Adrenal gland (tissue), 12 donors: ENCODE data around the gene TMBIM6. TPM values are rescaled to one million over a fixed set of nuclear protein-coding genes. Genes with fewer than 3 reads are reported as not detected.

Source experiments
- DNase-seq, 7 donors: peaks; one replicate each; pipeline ENCODE4 v3.0.0-alpha.2; 2019 to 2020
- H3K27ac ChIP-seq, 5 donors: fragments of 200-600 bp; sonication (generic) in 4 of 5; 1 replicate in 3 of 5; 2 replicates in 2 of 5; pipeline versions ENCODE4 v1.5.1 to v1.8.0; 2016 to 2020; ENCODE audit warnings: mild to moderate bottlenecking in 1 of 5
- H3K27me3 ChIP-seq: fragments of 200-600 bp; 2 replicates; pipeline ENCODE4 v1.8.0; 2021
- H3K36me3 ChIP-seq, 2 donors: fragments of 200-600 bp; replicated peaks in 1 of 2; 1 replicate in 1 of 2; 2 replicates in 1 of 2; pipeline versions ENCODE4 v1.5.1 to v1.8.0; 2018 to 2022
- H3K4me1 ChIP-seq, 2 donors: fragments of 200-600 bp; replicated peaks in 1 of 2; 1 replicate in 1 of 2; 2 replicates in 1 of 2; pipeline versions ENCODE4 v1.5.1 to v1.8.0; 2018 to 2021
- H3K4me3 ChIP-seq, 4 donors: fragments of 200-600 bp; sonication (generic) in 3 of 4; one replicate each; pipeline ENCODE4 v1.5.1; 2016 to 2018
- H3K9me3 ChIP-seq, 3 donors: fragments of 200-600 bp; sonication (generic) in 1 of 3; replicated peaks in 1 of 3; 1 replicate in 2 of 3; 2 replicates in 1 of 3; pipeline versions ENCODE4 v1.5.1 to v1.8.0; 2016 to 2021
- POLR2A ChIP-seq, 2 donors: fragments of 450-650 bp; IDR thresholded peaks; one replicate each; pipeline ENCODE4 v1.6.1; 2017; ENCODE audit warnings: antibody characterized with exemption in 2 of 2, mild to moderate bottlenecking in 2 of 2, moderate library complexity in 1 of 2
- WGBS, 4 donors: extraction: QIAGEN DNeasy Blood & Tissue Kit in 2 of 4; methylation state at CpG; one replicate each; pipeline versions ENCODE4 v1.1.5 to v1.1.7; 2013 to 2017; 5-methylcytosine and 5-hydroxymethylcytosine counted together
- intact Hi-C, 2 donors: fragments of 100-400 bp; cut with DNase I; formaldehyde crosslinking; loops; one replicate each; pipeline versions ENCODE4 v1.14.1 to v1.15.0; 2022 to 2023
- polyA plus RNA-seq, 3 donors: library from polyadenylated mRNA; stranded (reverse); fragments of 200-250 nt in 2 of 3; fragments of 350-450 nt in 1 of 3; fragmentation: Illumina TruSeq in 1 of 3; extraction: RNeasy Lipid Tissue Mini Kit (QIAGEN cat#74804) in 1 of 3; gene quantifications; one replicate each; pipeline ENCODE4 v1.2.3, GENCODE V29; 2013 to 2014
- total RNA-seq, 9 donors: library from RNA; depleted of rRNA in 4 of 9; stranded (reverse); fragments of >200 nt in 4 of 9; fragments of 120-200 nt in 1 of 9; fragmentation: NEBNext Ultra II Directional in 1 of 9; extraction: Animal tissue kit (Norgen Biotek cat#: 25700) in 1 of 9; gene quantifications; one replicate each; pipeline versions ENCODE4 v1.1.0 to v1.2.4, GENCODE V29; 2013 to 2023
- TF ChIP-seq, protein P1 (sequence below), 6 experiments: fragments of 450-650 bp in 4 of 6; fragments of 200-600 bp in 2 of 6; sonication (generic) in 1 of 6; IDR thresholded peaks; 1 replicate in 5 of 6; 2 replicates in 1 of 6; pipeline versions ENCODE4 v1.5.1 to v1.8.0; 2016 to 2021; ENCODE audit warnings: antibody characterized with exemption in 6 of 6, mild to moderate bottlenecking in 2 of 6, moderate library complexity in 1 of 6
- donor health status: healthy with polysubstance abuse.
- donor health status: Bipolar disorder and iron deficiency.
- donor health status: DM: yes; HTN: yes; CAD: no.
- donor health status: DM: no; HTN: no; CAD: no.
- donor health status: DM: no; HTN: no; CAD: no.
- donor health status: DM: yes; HTN: yes; CAD: no.

TMBIM6 gene
- total and polyA plus RNA-seq, 12 donors, result 134 to 874 (median 718) TPM

DNA sequence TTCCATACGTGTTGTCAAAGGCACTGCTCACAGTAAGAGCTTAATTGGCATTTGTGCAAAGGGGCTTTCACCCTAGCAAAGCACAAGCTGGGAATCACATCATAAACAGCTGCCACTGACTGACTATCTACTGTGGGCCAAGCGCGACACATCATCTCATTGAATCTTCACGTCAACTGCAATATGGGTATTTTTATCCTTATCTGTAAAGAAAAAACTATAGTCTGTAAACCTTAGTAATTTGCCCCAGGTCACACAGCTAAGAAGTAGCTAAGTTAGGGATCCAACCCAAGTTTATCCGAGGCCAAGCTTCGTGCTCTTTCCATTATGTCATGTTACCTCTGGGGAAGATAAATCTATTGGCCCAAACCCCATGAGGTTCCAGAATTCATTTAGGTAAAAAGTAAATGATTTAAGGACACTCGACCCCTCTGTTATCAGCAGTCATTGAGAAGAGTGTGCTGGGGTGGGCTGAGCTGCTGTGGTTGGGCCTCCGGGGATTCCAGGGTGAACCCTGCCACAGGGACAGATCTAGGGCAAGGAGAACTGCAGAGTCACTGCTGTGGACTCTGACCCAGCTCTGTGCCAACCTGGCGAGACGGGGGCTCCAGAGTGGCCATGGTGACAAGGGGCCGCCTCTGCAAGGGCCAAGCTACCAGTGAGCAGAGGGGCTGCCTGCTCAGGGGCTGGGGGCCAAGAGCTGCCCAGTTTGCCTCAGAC lies 59.2 kb downstream of the TMBIM6 start:
- no peaks in the 10 kb centered on the region for H3K27me3 ChIP-seq
- no peak overlapping the region for H3K4me3 ChIP-seq
- WGBS, 4 donors, result 66 to 75% (median 71%) methylated on average over 8 to 11 of the region's 11 CpGs
- DNase-seq, result peak in 2 of 7 donors; percentile 50 to 60
- no peaks in the 10 kb centered on the region for H3K9me3 ChIP-seq
- H3K4me1 ChIP-seq, result peaks cover 0 to 7% of the 10 kb centered on the region in 2 donors
- H3K27ac ChIP-seq, result peak overlapping the region in 2 of 5 donors; percentile 34 to 53
- TF ChIP-seq, protein P1, sequence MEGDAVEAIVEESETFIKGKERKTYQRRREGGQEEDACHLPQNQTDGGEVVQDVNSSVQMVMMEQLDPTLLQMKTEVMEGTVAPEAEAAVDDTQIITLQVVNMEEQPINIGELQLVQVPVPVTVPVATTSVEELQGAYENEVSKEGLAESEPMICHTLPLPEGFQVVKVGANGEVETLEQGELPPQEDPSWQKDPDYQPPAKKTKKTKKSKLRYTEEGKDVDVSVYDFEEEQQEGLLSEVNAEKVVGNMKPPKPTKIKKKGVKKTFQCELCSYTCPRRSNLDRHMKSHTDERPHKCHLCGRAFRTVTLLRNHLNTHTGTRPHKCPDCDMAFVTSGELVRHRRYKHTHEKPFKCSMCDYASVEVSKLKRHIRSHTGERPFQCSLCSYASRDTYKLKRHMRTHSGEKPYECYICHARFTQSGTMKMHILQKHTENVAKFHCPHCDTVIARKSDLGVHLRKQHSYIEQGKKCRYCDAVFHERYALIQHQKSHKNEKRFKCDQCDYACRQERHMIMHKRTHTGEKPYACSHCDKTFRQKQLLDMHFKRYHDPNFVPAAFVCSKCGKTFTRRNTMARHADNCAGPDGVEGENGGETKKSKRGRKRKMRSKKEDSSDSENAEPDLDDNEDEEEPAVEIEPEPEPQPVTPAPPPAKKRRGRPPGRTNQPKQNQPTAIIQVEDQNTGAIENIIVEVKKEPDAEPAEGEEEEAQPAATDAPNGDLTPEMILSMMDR (IDR thresholded peaks at IDR 0.05), result no peak
- TF ChIP-seq POLR2A (IDR thresholded peaks at IDR 0.05), result no peak
- intact Hi-C loops, result no loop called here
- H3K36me3 ChIP-seq, result peaks cover 0 to 97% of the 10 kb centered on the region in 2 donors

DNA sequence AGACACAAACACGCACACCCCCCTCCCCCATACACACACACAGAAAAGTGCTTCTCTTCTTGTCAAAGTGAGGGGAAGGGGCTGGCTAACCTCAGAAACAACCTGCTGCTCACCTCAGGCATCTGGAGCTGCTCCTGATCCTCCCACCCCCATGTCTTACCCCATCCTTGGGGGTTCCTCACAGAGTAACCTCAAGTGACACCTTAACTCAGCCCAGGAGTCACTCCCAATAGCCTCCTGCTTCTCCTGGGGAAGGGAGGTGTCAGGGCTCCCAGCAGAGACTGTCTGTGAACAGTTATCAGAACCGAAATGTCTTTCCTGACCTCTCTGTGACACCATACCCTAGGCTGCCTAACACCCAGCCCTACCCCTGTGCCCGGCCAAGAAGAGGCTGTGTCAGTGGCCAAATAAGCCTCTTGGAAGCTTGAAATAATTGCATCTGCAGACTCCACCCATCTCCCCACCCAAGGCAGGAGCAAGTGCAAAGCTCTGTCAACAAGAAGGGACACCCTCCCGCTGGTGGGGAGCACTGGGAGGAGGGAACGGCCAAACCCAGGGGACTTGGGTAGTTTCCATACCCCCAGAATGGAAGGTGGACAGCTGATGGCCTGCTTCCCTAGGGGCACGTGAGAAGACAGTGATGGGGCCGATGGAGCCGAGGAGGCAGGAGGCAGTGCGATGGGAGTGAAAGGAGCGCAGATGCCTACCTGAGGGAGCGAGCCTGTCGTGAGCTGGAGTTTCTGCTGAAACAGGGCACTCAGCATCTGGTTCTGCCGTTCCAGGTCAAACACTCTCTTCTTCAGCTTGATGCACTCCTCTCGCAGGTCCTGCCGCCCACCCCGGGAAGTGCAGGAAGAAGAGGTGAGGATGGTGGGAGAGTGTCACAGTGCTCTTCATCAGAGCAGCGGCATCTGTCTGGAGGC lies 60.0 kb downstream of the TMBIM6 start:
- no peaks in the 10 kb centered on the region for H3K9me3 ChIP-seq
- H3K36me3 ChIP-seq, result peaks cover 0 to 97% of the 10 kb centered on the region in 2 donors
- no peak for DNase-seq
- no peak overlapping the region for H3K4me3 ChIP-seq
- intact Hi-C loops, result no loop called here
- 84 to 94% (median 88%) methylated on average over 15 to 17 of the region's 17 CpGs for WGBS, 4 donors
- no peaks in the 10 kb centered on the region for H3K27me3 ChIP-seq
- peak overlapping the region in 2 of 5 donors; percentile 34 to 53 for H3K27ac ChIP-seq
- H3K4me1 ChIP-seq, result peaks cover 0 to 7% of the 10 kb centered on the region in 2 donors
- TF ChIP-seq POLR2A (IDR thresholded peaks at IDR 0.05), result no peak

DNA sequence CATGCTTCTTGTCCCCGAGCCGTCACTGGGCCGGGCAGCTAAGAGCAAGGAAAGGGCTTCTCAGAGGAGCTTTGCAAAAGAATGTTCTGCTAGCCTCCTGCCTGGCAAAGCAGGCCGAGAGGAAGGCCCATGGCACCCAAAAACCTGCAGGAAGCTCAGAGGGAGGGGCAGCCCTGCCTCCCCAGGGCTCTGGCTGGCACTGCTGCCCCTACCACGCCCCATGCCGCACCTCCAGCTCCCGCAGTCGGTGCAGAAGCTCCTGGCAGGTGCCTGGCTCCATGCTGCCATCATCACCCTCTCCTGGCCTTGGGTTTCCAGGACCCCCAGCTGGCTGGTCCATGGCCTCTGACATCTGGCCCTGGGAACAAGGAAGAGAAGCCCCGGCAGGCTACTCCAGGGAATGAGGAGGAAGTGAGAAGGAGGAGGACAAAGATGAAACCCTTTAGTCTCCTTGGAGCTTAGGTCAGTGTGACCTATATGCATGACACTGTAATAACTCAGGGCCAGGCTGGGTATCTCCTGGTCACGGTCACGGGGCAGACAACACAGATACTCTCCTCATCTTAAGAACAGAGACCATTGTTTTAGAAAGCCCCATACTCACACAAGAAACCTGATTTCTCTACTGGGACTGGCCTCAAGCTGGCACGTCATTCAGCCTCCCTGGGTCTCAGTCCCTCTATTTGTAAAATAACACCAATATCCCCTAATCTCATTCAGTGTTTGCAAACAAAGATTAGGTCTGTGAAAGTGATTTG lies 62.5 kb downstream of the TMBIM6 start:
- Histone ChIP-seq H3K9me3 (no peaks in the 10 kb centered on the region), H3K4me1 (peaks cover 6 to 13% of the 10 kb centered on the region in 2 donors), H3K27ac (no peak overlapping the region), H3K4me3 (no peak overlapping the region), H3K36me3 (peaks cover 0 to 72% of the 10 kb centered on the region in 2 donors), H3K27me3 (no peaks in the 10 kb centered on the region)
- WGBS, 4 donors, result 55 to 83% (median 79%) methylated on average over 8 to 12 of the region's 12 CpGs
- intact Hi-C loops, result no loop called here
- DNase-seq, result no peak
- TF ChIP-seq, protein P1 (IDR thresholded peaks at IDR 0.05), result no peak
- no peak for TF ChIP-seq POLR2A (IDR thresholded peaks at IDR 0.05)

DNA sequence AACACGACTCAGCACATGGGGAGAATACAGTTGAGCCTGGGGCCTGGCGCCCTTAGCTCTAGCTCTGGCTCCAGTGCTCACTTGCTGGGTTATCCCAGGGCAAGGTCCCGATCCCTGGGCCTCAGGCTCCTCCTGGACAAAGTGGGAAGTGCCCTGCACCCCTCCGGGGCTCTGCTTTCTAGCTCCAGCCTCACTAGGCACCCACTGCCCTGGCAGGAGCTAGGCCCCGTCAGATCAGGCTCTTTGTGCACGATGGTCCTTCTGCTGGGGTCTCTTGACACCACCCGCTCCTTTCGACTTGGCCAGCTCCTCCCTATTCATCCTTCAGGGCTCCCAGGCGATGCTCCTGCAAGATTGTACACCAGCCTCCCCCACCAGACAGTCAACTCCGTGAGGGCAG lies 63.5 kb downstream of the TMBIM6 start:
- intact Hi-C loops, result no loop called here
- no peak overlapping the region for H3K27ac ChIP-seq
- peaks cover 0 to 63% of the 10 kb centered on the region in 2 donors for H3K36me3 ChIP-seq
- no peaks in the 10 kb centered on the region for H3K27me3 ChIP-seq
- TF ChIP-seq, protein P1 (IDR thresholded peaks at IDR 0.05), result no peak
- no peak for TF ChIP-seq POLR2A (IDR thresholded peaks at IDR 0.05)
- H3K4me3 ChIP-seq, result no peak overlapping the region
- no peak for DNase-seq
- no peaks in the 10 kb centered on the region for H3K9me3 ChIP-seq
- 93 to 96% (median 94%) methylated on average over 8 to 10 of the region's 10 CpGs for WGBS, 4 donors
- H3K4me1 ChIP-seq, result peaks cover 11 to 23% of the 10 kb centered on the region in 2 donors
